HepG2 (cell line): ENCODE results near the gene CRYZL1. TPM values are rescaled to one million over a fixed set of nuclear protein-coding genes. Genes with fewer than 3 reads are reported as not detected.
A peak's percentile ranks its signal among the peaks of the same experiment; 100 is the strongest.

Experiments
- ARNT2 ChIP-seq: sonication (generic); formaldehyde crosslinking; IDR thresholded peaks from 2 replicates; pipeline ENCODE4 v1.8.0; 2022; ENCODE audit warnings: mild to moderate bottlenecking, low read depth, missing genetic modification reagents, moderate library complexity
- EEA1 ChIP-seq: sonication (generic); formaldehyde crosslinking; IDR thresholded peaks from 2 replicates; pipeline ENCODE4 v1.5.1; 2020; ENCODE audit warnings: mild to moderate bottlenecking, missing genetic modification reagents, borderline replicate concordance
- FOXJ3 ChIP-seq: sonication (generic); formaldehyde crosslinking; IDR thresholded peaks from 2 replicates; pipeline ENCODE4 v1.4.0; 2020; ENCODE audit warnings: missing genetic modification reagents, mild to moderate bottlenecking, borderline replicate concordance
- HNRNPH1 ChIP-seq: fragments of 200-400 bp; formaldehyde crosslinking; optimal IDR thresholded peaks from 2 replicates; pipeline ENCODE3; 2017; ENCODE audit warnings: mild to moderate bottlenecking, low read depth, low read length
- KAT7 ChIP-seq: IDR thresholded peaks from 2 replicates; pipeline ENCODE4 v1.6.1; 2018; ENCODE audit warnings: borderline replicate concordance, missing compliant biosample characterization
- MAFG ChIP-seq: sonication (generic); formaldehyde crosslinking; IDR thresholded peaks from 2 replicates; pipeline ENCODE4 v1.5.1; 2020; ENCODE audit warnings: mild to moderate bottlenecking, missing genetic modification reagents
- NFE2L2 ChIP-seq: fragments of 150-350 bp; IDR thresholded peaks from 2 replicates; pipeline ENCODE4 v1.6.1; 2014; ENCODE audit warnings: low read length
- NFIC ChIP-seq: IDR thresholded peaks from 2 replicates; pipeline ENCODE4 v1.6.1; 2012; ENCODE audit warnings: mild to moderate bottlenecking, low read length, inconsistent platforms
- PHF5A ChIP-seq: IDR thresholded peaks from one replicate; pipeline ENCODE4 v1.6.1; 2018; ENCODE audit warnings: low read depth, missing genetic modification reagents; ENCODE audit not compliant: unreplicated experiment
- SAFB2 ChIP-seq: sonication (generic); formaldehyde crosslinking; IDR thresholded peaks from 2 replicates; pipeline ENCODE4 v1.5.1; 2020; ENCODE audit warnings: missing genetic modification reagents, low read depth, mild to moderate bottlenecking, borderline replicate concordance
- XRCC5 ChIP-seq: fragments of 200-400 bp; formaldehyde crosslinking; optimal IDR thresholded peaks from 2 replicates; pipeline ENCODE3; 2017; ENCODE audit warnings: mild to moderate bottlenecking, low read length
- ZNF121 ChIP-seq: sonication (generic); formaldehyde crosslinking; IDR thresholded peaks from 2 replicates; pipeline ENCODE4 v1.5.0; 2020; ENCODE audit warnings: mild to moderate bottlenecking, missing genetic modification reagents
- ZNF180 ChIP-seq: sonication (generic); formaldehyde crosslinking; IDR thresholded peaks from 2 replicates; pipeline ENCODE4 v1.4.0; 2020; ENCODE audit warnings: low read depth, missing genetic modification reagents, borderline replicate concordance
- ZNF329 ChIP-seq: sonication (generic); formaldehyde crosslinking; IDR thresholded peaks from 2 replicates; pipeline ENCODE4 v1.9.0; 2021; ENCODE audit warnings: low read depth, mild to moderate bottlenecking, missing genetic modification reagents
- ZNF335 ChIP-seq: sonication (generic); formaldehyde crosslinking; IDR thresholded peaks from 2 replicates; pipeline ENCODE4 v1.4.0; 2020; ENCODE audit warnings: missing genetic modification reagents
- ZNF652 ChIP-seq: IDR thresholded peaks from 2 replicates; pipeline ENCODE4 v1.6.1; 2016; ENCODE audit warnings: low read depth, borderline replicate concordance
- polyA plus RNA-seq, 8 experiments: library from polyadenylated mRNA; depleted of rRNA in 3 of 8; stranded (reverse) in 7 of 8; unstranded in 1 of 8; fragments of >200 nt; fragmentation: Illumina TruSeq in 4 of 8; extraction: Trizol in 4 of 8; gene quantifications; 2 replicates each; pipeline versions ENCODE4 v1.2.1 to v1.2.3, GENCODE V29; 2011 to 2016; ENCODE audit warnings: low read depth in 4 of 8, missing spikeins in 1 of 8, mixed read lengths in 1 of 8; ENCODE audit not compliant: insufficient read depth in 1 of 8
- total RNA-seq, 5 experiments: library from RNA; depleted of rRNA; stranded (reverse); fragments of >200 nt; fragmentation: Illumina TruSeq; extraction: Trizol; gene quantifications; 2 replicates each; pipeline ENCODE4 v1.2.3, GENCODE V29; 2016; ENCODE audit warnings: low read depth in 1 of 5
- TF ChIP-seq, protein P1 (sequence below): sonication (generic); formaldehyde crosslinking; IDR thresholded peaks from 2 replicates; pipeline ENCODE4 v1.4.0; 2020; ENCODE audit warnings: mild to moderate bottlenecking, missing genetic modification reagents, borderline replicate concordance
- TF ChIP-seq, protein P2 (sequence below): sonication (generic); formaldehyde crosslinking; IDR thresholded peaks from 2 replicates; pipeline ENCODE4 v1.5.0; 2020; ENCODE audit warnings: mild to moderate bottlenecking, missing genetic modification reagents, borderline replicate concordance

CRYZL1 gene
- total and polyA plus RNA-seq, 2 of the 13 experiments (the other 11 are each of a cell fraction or from before 2014, with no cell fraction given), result 20.3 to 27.7 TPM

DNA sequence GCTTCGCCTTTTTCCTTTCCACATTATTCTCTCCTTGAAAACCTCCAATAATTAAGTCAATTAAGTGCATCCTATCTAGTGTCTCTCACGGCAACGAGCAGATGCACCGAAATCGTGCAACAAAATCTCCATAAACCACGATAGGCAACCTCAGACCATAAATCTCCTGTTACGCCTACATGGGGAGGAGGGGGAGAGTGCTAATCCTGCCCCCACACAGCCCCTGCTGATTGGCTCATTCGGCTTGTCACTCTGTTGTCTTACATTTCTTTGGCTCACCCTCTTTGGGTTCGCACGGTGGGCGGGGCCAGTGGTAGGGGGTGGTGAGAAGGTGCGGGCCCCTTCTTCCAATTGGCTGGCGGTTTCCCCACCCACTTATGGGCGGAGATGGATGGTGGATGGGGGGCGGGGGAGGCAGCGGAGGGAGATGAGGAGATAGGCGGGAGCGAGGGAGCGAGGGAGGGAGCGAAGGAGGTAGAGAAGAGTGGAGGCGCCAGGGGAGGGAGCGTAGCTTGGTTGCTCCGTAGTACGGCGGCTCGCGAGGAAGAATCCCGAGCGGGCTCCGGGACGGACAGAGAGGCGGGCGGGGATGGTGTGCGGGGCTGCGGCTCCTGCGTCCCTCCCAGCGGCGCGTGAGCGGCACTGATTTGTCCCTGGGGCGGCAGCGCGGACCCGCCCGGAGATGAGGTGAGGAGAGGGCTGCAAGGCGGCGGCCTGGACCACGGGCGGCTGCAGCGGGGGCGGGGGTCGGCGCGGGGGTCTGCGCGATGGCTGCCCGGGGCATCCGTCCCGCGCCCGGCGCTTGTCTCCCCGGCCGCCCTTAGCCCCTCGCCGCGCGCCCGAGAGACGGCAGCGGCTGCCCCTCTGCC is 720 bp upstream of the CRYZL1 start, which contains the start of gene ITSN1 (continued):
- TF ChIP-seq, protein P1, sequence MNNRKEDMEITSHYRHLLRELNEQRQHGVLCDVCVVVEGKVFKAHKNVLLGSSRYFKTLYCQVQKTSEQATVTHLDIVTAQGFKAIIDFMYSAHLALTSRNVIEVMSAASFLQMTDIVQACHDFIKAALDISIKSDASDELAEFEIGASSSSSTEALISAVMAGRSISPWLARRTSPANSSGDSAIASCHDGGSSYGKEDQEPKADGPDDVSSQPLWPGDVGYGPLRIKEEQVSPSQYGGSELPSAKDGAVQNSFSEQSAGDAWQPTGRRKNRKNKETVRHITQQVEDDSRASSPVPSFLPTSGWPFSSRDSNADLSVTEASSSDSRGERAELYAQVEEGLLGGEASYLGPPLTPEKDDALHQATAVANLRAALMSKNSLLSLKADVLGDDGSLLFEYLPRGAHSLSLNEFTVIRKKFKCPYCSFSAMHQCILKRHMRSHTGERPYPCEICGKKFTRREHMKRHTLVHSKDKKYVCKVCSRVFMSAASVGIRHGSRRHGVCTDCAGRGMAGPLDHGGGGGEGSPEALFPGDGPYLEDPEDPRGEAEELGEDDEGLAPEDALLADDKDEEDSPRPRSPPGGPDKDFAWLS, result no peak
- TF ChIP-seq NFIC, result no peak
- TF ChIP-seq, protein P2, sequence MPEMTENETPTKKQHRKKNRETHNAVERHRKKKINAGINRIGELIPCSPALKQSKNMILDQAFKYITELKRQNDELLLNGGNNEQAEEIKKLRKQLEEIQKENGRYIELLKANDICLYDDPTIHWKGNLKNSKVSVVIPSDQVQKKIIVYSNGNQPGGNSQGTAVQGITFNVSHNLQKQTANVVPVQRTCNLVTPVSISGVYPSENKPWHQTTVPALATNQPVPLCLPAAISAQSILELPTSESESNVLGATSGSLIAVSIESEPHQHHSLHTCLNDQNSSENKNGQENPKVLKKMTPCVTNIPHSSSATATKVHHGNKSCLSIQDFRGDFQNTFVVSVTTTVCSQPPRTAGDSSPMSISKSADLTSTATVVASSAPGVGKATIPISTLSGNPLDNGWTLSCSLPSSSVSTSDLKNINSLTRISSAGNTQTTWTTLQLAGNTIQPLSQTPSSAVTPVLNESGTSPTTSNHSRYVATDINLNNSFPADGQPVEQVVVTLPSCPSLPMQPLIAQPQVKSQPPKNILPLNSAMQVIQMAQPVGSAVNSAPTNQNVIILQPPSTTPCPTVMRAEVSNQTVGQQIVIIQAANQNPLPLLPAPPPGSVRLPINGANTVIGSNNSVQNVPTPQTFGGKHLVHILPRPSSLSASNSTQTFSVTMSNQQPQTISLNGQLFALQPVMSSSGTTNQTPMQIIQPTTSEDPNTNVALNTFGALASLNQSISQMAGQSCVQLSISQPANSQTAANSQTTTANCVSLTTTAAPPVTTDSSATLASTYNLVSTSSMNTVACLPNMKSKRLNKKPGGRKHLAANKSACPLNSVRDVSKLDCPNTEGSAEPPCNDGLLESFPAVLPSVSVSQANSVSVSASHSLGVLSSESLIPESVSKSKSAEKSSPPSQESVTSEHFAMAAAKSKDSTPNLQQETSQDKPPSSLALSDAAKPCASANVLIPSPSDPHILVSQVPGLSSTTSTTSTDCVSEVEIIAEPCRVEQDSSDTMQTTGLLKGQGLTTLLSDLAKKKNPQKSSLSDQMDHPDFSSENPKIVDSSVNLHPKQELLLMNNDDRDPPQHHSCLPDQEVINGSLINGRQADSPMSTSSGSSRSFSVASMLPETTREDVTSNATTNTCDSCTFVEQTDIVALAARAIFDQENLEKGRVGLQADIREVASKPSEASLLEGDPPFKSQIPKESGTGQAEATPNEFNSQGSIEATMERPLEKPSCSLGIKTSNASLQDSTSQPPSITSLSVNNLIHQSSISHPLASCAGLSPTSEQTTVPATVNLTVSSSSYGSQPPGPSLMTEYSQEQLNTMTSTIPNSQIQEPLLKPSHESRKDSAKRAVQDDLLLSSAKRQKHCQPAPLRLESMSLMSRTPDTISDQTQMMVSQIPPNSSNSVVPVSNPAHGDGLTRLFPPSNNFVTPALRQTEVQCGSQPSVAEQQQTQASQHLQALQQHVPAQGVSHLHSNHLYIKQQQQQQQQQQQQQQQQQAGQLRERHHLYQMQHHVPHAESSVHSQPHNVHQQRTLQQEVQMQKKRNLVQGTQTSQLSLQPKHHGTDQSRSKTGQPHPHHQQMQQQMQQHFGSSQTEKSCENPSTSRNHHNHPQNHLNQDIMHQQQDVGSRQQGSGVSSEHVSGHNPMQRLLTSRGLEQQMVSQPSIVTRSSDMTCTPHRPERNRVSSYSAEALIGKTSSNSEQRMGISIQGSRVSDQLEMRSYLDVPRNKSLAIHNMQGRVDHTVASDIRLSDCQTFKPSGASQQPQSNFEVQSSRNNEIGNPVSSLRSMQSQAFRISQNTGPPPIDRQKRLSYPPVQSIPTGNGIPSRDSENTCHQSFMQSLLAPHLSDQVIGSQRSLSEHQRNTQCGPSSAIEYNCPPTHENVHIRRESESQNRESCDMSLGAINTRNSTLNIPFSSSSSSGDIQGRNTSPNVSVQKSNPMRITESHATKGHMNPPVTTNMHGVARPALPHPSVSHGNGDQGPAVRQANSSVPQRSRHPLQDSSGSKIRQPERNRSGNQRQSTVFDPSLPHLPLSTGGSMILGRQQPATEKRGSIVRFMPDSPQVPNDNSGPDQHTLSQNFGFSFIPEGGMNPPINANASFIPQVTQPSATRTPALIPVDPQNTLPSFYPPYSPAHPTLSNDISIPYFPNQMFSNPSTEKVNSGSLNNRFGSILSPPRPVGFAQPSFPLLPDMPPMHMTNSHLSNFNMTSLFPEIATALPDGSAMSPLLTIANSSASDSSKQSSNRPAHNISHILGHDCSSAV (CRISPR knock-in tag), result no peak
- peak; percentile 70; the same call in 1 of the 2 replicates for TF ChIP-seq ZNF335 (CRISPR knock-in tag)
- no peak for TF ChIP-seq XRCC5
- no peak for TF ChIP-seq ZNF329
- TF ChIP-seq ZNF121 (CRISPR knock-in tag), result no peak
- no peak; the same call in 1 of the 2 replicates for TF ChIP-seq SAFB2 (CRISPR knock-in tag)
- TF ChIP-seq ARNT2 (CRISPR knock-in tag), result peak; percentile 20
- no peak for TF ChIP-seq ZNF652 (CRISPR knock-in tag)
- TF ChIP-seq HNRNPH1, result peak; percentile 55
- no peak for TF ChIP-seq MAFG (CRISPR knock-in tag)
- no peak for TF ChIP-seq PHF5A (CRISPR knock-in tag)
- no peak for TF ChIP-seq FOXJ3 (CRISPR knock-in tag)
- TF ChIP-seq NFE2L2, result no peak
- TF ChIP-seq EEA1, result no peak
- TF ChIP-seq ZNF180 (CRISPR knock-in tag), result no peak
- no peak; the same call in 1 of the 2 replicates for TF ChIP-seq KAT7
